SK-N-SH (cell line): ENCODE results near the gene IL1R2. TPM values are rescaled to one million over a fixed set of nuclear protein-coding genes. Genes with fewer than 3 reads are reported as not detected.

Source experiments
- CTCF ChIA-PET: fragments of 300-600, 350-600 bp; formaldehyde crosslinking; extraction: SDS; loops from one replicate; lab custom pipeline; 2021; lab: Yijun Ruan, JAX
- POLR2A ChIA-PET: fragments of 350-600 bp; sonication (Branson Sonifier 250); formaldehyde crosslinking; extraction: SDS; loops from one replicate; lab custom pipeline; 2020; ENCODE audit warnings: antibody characterized with exemption, inconsistent platforms; lab: Yijun Ruan, JAX
- DNase-seq: peaks from one replicate; pipeline ENCODE4 v3.0.0; 2012
- H2AFZ ChIP-seq: fragments of 200-600 bp; sonication (generic); 2 replicates; pipeline ENCODE4 v1.8.1; 2016; ENCODE audit warnings: antibody characterized with exemption, mild to moderate bottlenecking, low read depth
- H3F3A ChIP-seq: fragments of 200-600 bp; sonication (generic); replicated peaks from 2 replicates; pipeline ENCODE3; 2016; ENCODE audit warnings: antibody characterized with exemption, mild to moderate bottlenecking; ENCODE audit not compliant: insufficient read depth
- H3K27ac ChIP-seq, 2 experiments: fragments of 200-500 bp in 1 of 2; fragments of 200-600 bp in 1 of 2; sonication (Bioruptor generic) in 1 of 2; sonication (generic), shearing (Covaris generic) in 1 of 2; 2 replicates each; pipeline versions ENCODE4 v1.5.1 to v1.6.1; 2014 to 2016; ENCODE audit warnings: low read depth in 2 of 2, inconsistent platforms in 1 of 2, low read length in 1 of 2, mild to moderate bottlenecking in 1 of 2, mixed read lengths in 1 of 2
- H3K27me3 ChIP-seq: fragments of 200-600 bp; sonication (generic), shearing (Covaris generic); 2 replicates; pipeline ENCODE4 v1.6.1; 2016; ENCODE audit warnings: mixed run types; ENCODE audit not compliant: insufficient read depth
- H3K36me3 ChIP-seq, 2 experiments: fragments of 200-500 bp in 1 of 2; fragments of 200-600 bp in 1 of 2; sonication (Bioruptor generic) in 1 of 2; sonication (generic) in 1 of 2; replicated peaks in 1 of 2; 2 replicates each; pipeline versions ENCODE3 to v1.5.1; 2014 to 2016; ENCODE audit warnings: low read length in 1 of 2, mild to moderate bottlenecking in 1 of 2; ENCODE audit not compliant: insufficient read depth in 2 of 2, control insufficient read depth in 1 of 2
- H3K4me1 ChIP-seq, 2 experiments: fragments of 200-500 bp in 1 of 2; fragments of 200-600 bp in 1 of 2; sonication (Bioruptor generic) in 1 of 2; sonication (generic), shearing (Covaris generic) in 1 of 2; 2 replicates each; pipeline versions ENCODE4 v1.5.1 to v1.6.1; 2014 to 2016; ENCODE audit warnings: low read depth in 1 of 2, low read length in 1 of 2, mixed run types in 1 of 2; ENCODE audit not compliant: insufficient read depth in 2 of 2, control insufficient read depth in 1 of 2
- H3K4me2 ChIP-seq: fragments of 200-600 bp; sonication (generic), shearing (Covaris generic); 2 replicates; pipeline ENCODE4 v1.6.1; 2017; ENCODE audit warnings: mixed run types
- H3K4me3 ChIP-seq, 2 experiments: fragments of 200-500 bp in 1 of 2; fragments of 200-600 bp in 1 of 2; sonication (Bioruptor generic) in 1 of 2; sonication (generic), shearing (Covaris generic) in 1 of 2; 2 replicates each; pipeline versions ENCODE4 v1.5.1 to v1.8.1; 2014 to 2016; ENCODE audit warnings: low read depth in 2 of 2, inconsistent platforms in 1 of 2, low read length in 1 of 2, mild to moderate bottlenecking in 1 of 2, mixed read lengths in 1 of 2, moderate library complexity in 1 of 2
- H3K79me2 ChIP-seq: fragments of 200-600 bp; sonication (generic); 2 replicates; pipeline ENCODE4 v1.8.1; 2017; ENCODE audit warnings: mild to moderate bottlenecking; ENCODE audit not compliant: insufficient read depth
- H3K9ac ChIP-seq: fragments of 200-600 bp; sonication (generic); 2 replicates; pipeline ENCODE4 v1.6.1; 2017; ENCODE audit warnings: mixed run types
- H3K9me2 ChIP-seq: fragments of 200-600 bp; sonication (generic); 2 replicates; pipeline ENCODE4 v1.6.1; 2017; ENCODE audit warnings: mixed run types
- H3K9me3 ChIP-seq: fragments of 200-600 bp; sonication (generic); 2 replicates; pipeline ENCODE4 v1.6.1; 2017; ENCODE audit warnings: mixed run types, mild to moderate bottlenecking, moderate library complexity
- H4K20me1 ChIP-seq: fragments of 200-600 bp; sonication (generic); 2 replicates; pipeline ENCODE4 v1.6.1; 2017; ENCODE audit warnings: mild to moderate bottlenecking, mixed run types; ENCODE audit not compliant: insufficient read depth
- CHD2 ChIP-seq: fragments of 150-350 bp; IDR thresholded peaks from 2 replicates; pipeline ENCODE4 v1.6.1; 2018; ENCODE audit warnings: low read length; ENCODE audit not compliant: partially characterized antibody
- CTCF ChIP-seq: fragments of 200-600 bp; sonication (generic); IDR thresholded peaks from 2 replicates; pipeline ENCODE4 v1.6.1; 2017; ENCODE audit warnings: antibody characterized with exemption, mild to moderate bottlenecking, moderate library complexity
- FOSL2 ChIP-seq: IDR thresholded peaks from 2 replicates; pipeline ENCODE4 v1.4.0; 2012; ENCODE audit warnings: low read depth, mild to moderate bottlenecking, moderate library complexity, borderline replicate concordance
- FOXM1 ChIP-seq: IDR thresholded peaks from 2 replicates; pipeline ENCODE4 v1.4.0; 2012; ENCODE audit warnings: low read depth, mild to moderate bottlenecking
- GABPA ChIP-seq: IDR thresholded peaks from 2 replicates; pipeline ENCODE4 v1.4.0; 2012; ENCODE audit warnings: low read depth, mild to moderate bottlenecking
- GATA2 ChIP-seq: sonication (generic); formaldehyde crosslinking; IDR thresholded peaks from 2 replicates; pipeline ENCODE4 v1.5.0; 2020; ENCODE audit warnings: mild to moderate bottlenecking, missing genetic modification reagents
- JUND ChIP-seq: IDR thresholded peaks from 2 replicates; pipeline ENCODE4 v1.4.0; 2012
- NFIC ChIP-seq: IDR thresholded peaks from 2 replicates; pipeline ENCODE4 v1.4.0; 2012; ENCODE audit warnings: borderline replicate concordance
- PBX3 ChIP-seq: IDR thresholded peaks from 2 replicates; pipeline ENCODE4; 2012
- RAD21 ChIP-seq: IDR thresholded peaks from 2 replicates; pipeline ENCODE4 v1.6.1; 2012; ENCODE audit warnings: mild to moderate bottlenecking, low read length
- RFX5 ChIP-seq: IDR thresholded peaks from 2 replicates; pipeline ENCODE4 v1.6.1; 2012; ENCODE audit warnings: mild to moderate bottlenecking, improper control_type of control experiment, low read length
- RXRA ChIP-seq: IDR thresholded peaks from 2 replicates; pipeline ENCODE4 v1.4.0; 2012; ENCODE audit warnings: low read depth, mild to moderate bottlenecking, borderline replicate concordance
- TAF1 ChIP-seq: IDR thresholded peaks from 2 replicates; pipeline ENCODE4 v1.6.1; 2012; ENCODE audit warnings: low read depth, mild to moderate bottlenecking, low read length, moderate library complexity, borderline replicate concordance
- YY1 ChIP-seq: IDR thresholded peaks from 2 replicates; pipeline ENCODE4 v1.4.0; 2012; ENCODE audit warnings: low read depth, mild to moderate bottlenecking
- ZBTB33 ChIP-seq: IDR thresholded peaks from 2 replicates; pipeline ENCODE4 v1.4.0; 2012; ENCODE audit warnings: low read depth, borderline replicate concordance
- WGBS: methylation state at CpG from one replicate; pipeline ENCODE4 v1.1.6; 2017; ENCODE audit warnings: low lambda C conversion rate; 5-methylcytosine and 5-hydroxymethylcytosine counted together
- polyA plus RNA-seq, 3 experiments: library from polyadenylated mRNA; depleted of rRNA; stranded (reverse); fragments of >200 nt; gene quantifications; 2 replicates each; pipeline ENCODE4 v1.2.3, GENCODE V29; 2012

Gene IL1R2
- polyA plus RNA-seq, 1 of the 3 experiments (the other 2 are of a cell fraction) = 0.16 TPM

GRCh38 chr2:101987832-101988231, 3.9 kb upstream of the IL1R2 start:
- Histone ChIP-seq H3K27ac (no peak overlapping the region), H3K4me3 (no peak overlapping the region), H4K20me1 (no peaks in the 10 kb centered on the region), H3K36me3 (no peaks in the 10 kb centered on the region), H3K27me3 (peaks cover 18% of the 10 kb centered on the region; the same call in 1 of the 2 replicates), H3K9me3 (no peaks in the 10 kb centered on the region), H3K4me1 (peaks cover 0 to 2% of the 10 kb centered on the region in 2 experiments; a peak in 1 of 4 replicates), H3K4me2 (no peak overlapping the region), H3K79me2 (no peaks in the 10 kb centered on the region), H3F3A (no peaks in the 10 kb centered on the region), H3K9ac (no peak overlapping the region), H2AFZ (no peak overlapping the region), H3K9me2 (no peaks in the 10 kb centered on the region)
- ChIA-PET CTCF (interaction anchor here (0.9 to 1.4 kb wide), 2 partner anchors 33 to 253 kb away, joined by 4 read pairs; no protein-coding TSS in a partner anchor), POLR2A (no interaction called here)
- no peak for TF ChIP-seq FOXM1
- no peak for TF ChIP-seq NFIC
- no peak for TF ChIP-seq GATA2
- no peak for TF ChIP-seq RAD21
- TF ChIP-seq YY1 = no peak
- TF ChIP-seq FOSL2 = no peak
- TF ChIP-seq TAF1 = no peak
- TF ChIP-seq PBX3 = no peak
- TF ChIP-seq GABPA = no peak
- TF ChIP-seq CHD2 = no peak
- no peak for TF ChIP-seq RFX5
- TF ChIP-seq JUND = no peak
- TF ChIP-seq ZBTB33 = no peak
- TF ChIP-seq CTCF = no peak
- no peak for TF ChIP-seq RXRA
- WGBS = 19% methylated on average over 3 of the region's 5 CpGs
- DNase-seq = no peak
